OCI-LY7 (cell line): Measurements from ENCODE around the gene LRRC8E. TPM values are rescaled to one million over a fixed set of nuclear protein-coding genes. Genes with fewer than 3 reads are reported as not detected.

Experiments used
- BruUV-seq: library from RNA; stranded (reverse); fragments of 400-500 nt; replicated peaks from 2 replicates; lab custom pipeline; 2021; lab: Mats Ljungman, UMichigan
- CTCF ChIA-PET: fragments of 300-600 bp; sonication (Branson Sonifier 250); formaldehyde crosslinking; loops from one replicate; lab custom pipeline; 2022; ENCODE audit warnings: antibody characterized with exemption; ENCODE audit not compliant: unreplicated experiment; lab: Charles Lee
- POLR2A ChIA-PET: fragments of 300-600 bp; sonication (Branson Sonifier 250); formaldehyde crosslinking; loops from one replicate; lab custom pipeline; 2022; ENCODE audit warnings: antibody characterized with exemption; lab: Charles Lee
- DNase-seq: peaks from one replicate; pipeline ENCODE4 v3.0.0-alpha.2; 2015; ENCODE audit warnings: low spot score
- H2AFZ ChIP-seq: fragments of 200-600 bp; sonication (generic), shearing (Covaris generic); 2 replicates; pipeline ENCODE4 v1.6.1; 2014; ENCODE audit warnings: mild to moderate bottlenecking, antibody characterized with exemption, low read length, moderate library complexity
- H3K27ac ChIP-seq: fragments of 200-600 bp; sonication (generic); 2 replicates; pipeline ENCODE4 v1.5.1; 2014; ENCODE audit warnings: mixed run types, low read depth, mild to moderate bottlenecking, moderate library complexity, low read length, inconsistent platforms; ENCODE audit not compliant: poor library complexity, severe bottlenecking
- H3K36me3 ChIP-seq: fragments of 200-600 bp; sonication (generic); 2 replicates; pipeline ENCODE4 v1.6.1; 2014; ENCODE audit warnings: mild to moderate bottlenecking, antibody characterized with exemption, low read length, moderate library complexity, mixed read lengths; ENCODE audit not compliant: insufficient read depth
- H3K4me1 ChIP-seq: fragments of 200-600 bp; sonication (generic); 2 replicates; pipeline ENCODE4 v1.5.1; 2014; ENCODE audit warnings: mild to moderate bottlenecking, low read length; ENCODE audit not compliant: insufficient read depth, poor library complexity, severe bottlenecking
- H3K4me2 ChIP-seq: fragments of 200-600 bp; sonication (generic); 2 replicates; pipeline ENCODE4 v1.6.1; 2014; ENCODE audit warnings: mild to moderate bottlenecking, low read length
- H3K4me3 ChIP-seq: fragments of 200-600 bp; sonication (generic); 2 replicates; pipeline ENCODE4 v1.5.1; 2014; ENCODE audit warnings: mild to moderate bottlenecking, low read depth, low read length; ENCODE audit not compliant: poor library complexity, severe bottlenecking
- H3K79me2 ChIP-seq: fragments of 200-600 bp; sonication (generic); 2 replicates; pipeline ENCODE4 v1.6.1; 2016; ENCODE audit warnings: low read depth, mild to moderate bottlenecking, low read length, moderate library complexity, mixed read lengths; ENCODE audit not compliant: insufficient read depth
- H3K9me2 ChIP-seq: fragments of 200-600 bp; sonication (generic); 2 replicates; pipeline ENCODE4 v1.6.1; 2016; ENCODE audit warnings: mild to moderate bottlenecking, low read length, mixed read lengths; ENCODE audit not compliant: insufficient read depth
- H3K9me3 ChIP-seq: fragments of 200-600 bp; sonication (generic); 2 replicates; pipeline ENCODE4 v1.6.1; 2014; ENCODE audit warnings: mild to moderate bottlenecking, mixed run types, low read length, mixed read lengths
- H4K20me1 ChIP-seq: fragments of 200-600 bp; sonication (generic); 2 replicates; pipeline ENCODE4 v1.6.1; 2014; ENCODE audit warnings: mild to moderate bottlenecking, antibody characterized with exemption, low read length, moderate library complexity, mixed read lengths; ENCODE audit not compliant: insufficient read depth
- CTCF ChIP-seq: fragments of 200-600 bp; sonication (generic); conservative IDR thresholded peaks from 2 replicates; pipeline ENCODE4 v1.5.1; 2014; ENCODE audit warnings: mild to moderate bottlenecking, antibody characterized with exemption, low read length, moderate library complexity, mixed read lengths
- EZH2phosphoT487 ChIP-seq: fragments of 200-600 bp; sonication (generic); IDR thresholded peaks from 2 replicates; pipeline ENCODE4 v1.6.1; 2018; ENCODE audit warnings: low read depth, borderline replicate concordance, mild to moderate bottlenecking, mixed run types, antibody characterized with exemption, low read length, moderate library complexity, mixed read lengths
- intact Hi-C: fragments of 100-400 bp; cut with micrococcal nuclease; formaldehyde crosslinking; loops from one replicate; pipeline ENCODE4 v1.10.0; 2022; ENCODE audit not compliant: unreplicated experiment
- total RNA-seq, 2 experiments: library from RNA; depleted of rRNA in 1 of 2; stranded (reverse); fragments of >200 nt in 1 of 2; shearing (Covaris generic) in 1 of 2; gene quantifications; 2 replicates each; pipeline ENCODE4 v1.2.3, GENCODE V29; 2014 to 2022

LRRC8E gene
- total RNA-seq, 2 experiments from 2014 or later = not detected

GRCh38 chr19:7922836-7923195 is 34.5 kb downstream of the LRRC8E start:
- Histone ChIP-seq H2AFZ (no peak overlapping the region), H3K9me2 (no peaks in the 10 kb centered on the region), H3K79me2 (no peaks in the 10 kb centered on the region), H3K4me3 (no peak overlapping the region), H3K4me2 (no peak overlapping the region), H3K4me1 (peaks cover 20% of the 10 kb centered on the region), H3K9me3 (no peaks in the 10 kb centered on the region), H3K36me3 (peaks cover 11% of the 10 kb centered on the region; the same call in 1 of the 2 replicates), H3K27ac (no peak overlapping the region), H4K20me1 (peaks cover 6% of the 10 kb centered on the region; the same call in 1 of the 2 replicates)
- ChIA-PET CTCF (no interaction called here), POLR2A (no interaction called here)
- DNase-seq = no peak
- intact Hi-C loops = no loop called here
- no TSS peak for BruUV-seq
- TF ChIP-seq EZH2phosphoT487 = no peak
- TF ChIP-seq CTCF = no peak

- no TSS peak for BruUV-seq
- H3K4me1 ChIP-seq = peaks cover 20% of the 10 kb centered on the region
- intact Hi-C loops = no loop called here
- no peak for DNase-seq
- no peak overlapping the region for H3K27ac ChIP-seq
- H3K4me2 ChIP-seq = no peak overlapping the region
- CTCF ChIA-PET = no interaction called here
- no peaks in the 10 kb centered on the region for H3K79me2 ChIP-seq
- POLR2A ChIA-PET = no interaction called here
- TF ChIP-seq CTCF = no peak
- no peak for TF ChIP-seq EZH2phosphoT487
- peaks cover 6% of the 10 kb centered on the region; the same call in 1 of the 2 replicates for H4K20me1 ChIP-seq
- H3K9me3 ChIP-seq = no peaks in the 10 kb centered on the region
- no peak overlapping the region for H3K4me3 ChIP-seq
- peaks cover 11% of the 10 kb centered on the region; the same call in 1 of the 2 replicates for H3K36me3 ChIP-seq
- H3K9me2 ChIP-seq = no peaks in the 10 kb centered on the region
- H2AFZ ChIP-seq = no peak overlapping the region
These were observed 35.2 kb downstream of the LRRC8E start for GRCh38 chr19:7923295-7924191.

- Histone ChIP-seq H3K36me3 (peaks cover 11% of the 10 kb centered on the region; the same call in 1 of the 2 replicates), H3K9me3 (no peaks in the 10 kb centered on the region), H2AFZ (no peak overlapping the region), H3K4me1 (peaks cover 20% of the 10 kb centered on the region), H3K27ac (no peak overlapping the region), H3K9me2 (no peaks in the 10 kb centered on the region), H3K4me3 (no peak overlapping the region), H3K4me2 (no peak overlapping the region), H4K20me1 (peaks cover 6% of the 10 kb centered on the region; the same call in 1 of the 2 replicates), H3K79me2 (no peaks in the 10 kb centered on the region)
- CTCF ChIA-PET = no interaction called here
- TF ChIP-seq EZH2phosphoT487 (no peak), CTCF (no peak)
- DNase-seq = no peak
- POLR2A ChIA-PET = no interaction called here
- intact Hi-C loops = no loop called here
- BruUV-seq = no TSS peak
These were observed 35.9 kb downstream of the LRRC8E start for GRCh38 chr19:7924241-7924640.
